ENCODE measurements around the gene POLR3K.

DNA sequence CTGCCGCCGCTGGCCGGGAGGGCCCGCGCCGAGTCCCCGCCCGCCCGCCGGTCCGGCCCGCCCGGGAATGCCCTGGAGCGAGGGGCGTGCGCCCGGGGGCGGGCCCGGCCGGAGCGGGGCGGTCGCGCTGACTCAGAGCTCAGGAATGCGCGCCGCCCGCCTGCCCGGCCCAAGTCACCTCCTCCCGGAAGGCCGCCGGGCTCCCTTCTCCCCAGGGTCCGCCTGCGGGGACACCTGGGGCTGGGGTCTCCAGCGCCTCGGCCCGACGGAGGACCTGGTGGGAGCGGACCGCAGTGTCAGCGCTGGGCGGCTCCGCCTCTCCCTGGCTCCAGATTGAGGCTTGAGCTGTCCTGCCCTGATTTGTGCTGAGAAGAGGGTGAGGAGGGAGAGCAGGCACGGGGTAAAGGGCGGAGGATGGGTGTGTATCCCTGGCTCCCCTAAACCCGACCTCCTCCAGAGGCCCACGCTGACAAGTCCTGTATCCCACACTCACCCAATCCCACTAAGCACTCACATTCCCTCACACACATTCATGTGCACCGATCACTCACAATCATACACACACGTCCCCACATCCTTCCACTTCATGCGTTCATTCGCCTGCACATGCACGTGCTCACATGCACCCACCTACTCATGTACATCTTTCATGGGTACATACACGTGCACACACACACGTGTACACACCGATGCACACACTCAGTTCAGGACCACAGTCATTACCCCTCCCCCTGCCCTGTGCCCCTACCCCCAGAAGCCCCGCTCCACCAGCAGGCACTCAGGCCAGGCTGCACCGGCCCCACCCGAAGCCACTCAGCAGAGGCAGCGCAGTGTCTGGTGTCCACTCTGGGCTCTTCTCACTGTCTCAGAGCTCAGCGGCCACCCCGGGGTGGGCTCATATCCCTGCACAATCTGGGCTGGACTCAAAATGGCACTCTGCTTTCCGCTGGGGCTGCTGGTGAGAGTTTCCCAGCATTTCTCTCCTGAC lies 19.4 kb upstream of the POLR3K start, which contains the start of gene RHBDF1:
- TF ChIP-seq EZH2 (IDR thresholded peaks at IDR 0.05; ENCODE audit: borderline replicate concordance, low read depth, low read length, severe bottlenecking), result no peak
- TF ChIP-seq, protein P1, sequence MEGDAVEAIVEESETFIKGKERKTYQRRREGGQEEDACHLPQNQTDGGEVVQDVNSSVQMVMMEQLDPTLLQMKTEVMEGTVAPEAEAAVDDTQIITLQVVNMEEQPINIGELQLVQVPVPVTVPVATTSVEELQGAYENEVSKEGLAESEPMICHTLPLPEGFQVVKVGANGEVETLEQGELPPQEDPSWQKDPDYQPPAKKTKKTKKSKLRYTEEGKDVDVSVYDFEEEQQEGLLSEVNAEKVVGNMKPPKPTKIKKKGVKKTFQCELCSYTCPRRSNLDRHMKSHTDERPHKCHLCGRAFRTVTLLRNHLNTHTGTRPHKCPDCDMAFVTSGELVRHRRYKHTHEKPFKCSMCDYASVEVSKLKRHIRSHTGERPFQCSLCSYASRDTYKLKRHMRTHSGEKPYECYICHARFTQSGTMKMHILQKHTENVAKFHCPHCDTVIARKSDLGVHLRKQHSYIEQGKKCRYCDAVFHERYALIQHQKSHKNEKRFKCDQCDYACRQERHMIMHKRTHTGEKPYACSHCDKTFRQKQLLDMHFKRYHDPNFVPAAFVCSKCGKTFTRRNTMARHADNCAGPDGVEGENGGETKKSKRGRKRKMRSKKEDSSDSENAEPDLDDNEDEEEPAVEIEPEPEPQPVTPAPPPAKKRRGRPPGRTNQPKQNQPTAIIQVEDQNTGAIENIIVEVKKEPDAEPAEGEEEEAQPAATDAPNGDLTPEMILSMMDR (IDR thresholded peaks at IDR 0.05; ENCODE audit: extremely low read depth in 1 of 2, insufficient read depth in 1 of 2, low read depth in 1 of 2, low read length in 2 of 2), result no peak

Data from endothelial cell of umbilical vein (primary cell).